RWPE1 (cell line): ENCODE data around the gene ADARB1.

ENCODE experiments used
- CTCF ChIA-PET: fragments of 350-600 bp; sonication (Branson Sonifier 250); formaldehyde crosslinking; extraction: SDS; loops from one replicate; lab custom pipeline; 2021; lab: Yijun Ruan, JAX
- POLR2A ChIA-PET: fragments of 400-600 bp; formaldehyde crosslinking; extraction: SDS; loops from one replicate; lab custom pipeline; 2020; ENCODE audit warnings: antibody characterized with exemption; ENCODE audit not compliant: low non-redundant PET; lab: Yijun Ruan, JAX
- DNase-seq: peaks from one replicate; pipeline ENCODE4 v3.0.0; 2012; ENCODE audit warnings: low spot score
- H3K27ac ChIP-seq: fragments of 450-650 bp; 2 replicates; pipeline ENCODE4 v1.5.1; 2017
- CTCF ChIP-seq: fragments of 450-650 bp; conservative IDR thresholded peaks from 2 replicates; pipeline ENCODE4 v1.5.1; 2017; ENCODE audit warnings: low read depth, mild to moderate bottlenecking

Gene ADARB1

GRCh38 chr21:45169001-45169400 is 94.6 kb downstream of the ADARB1 start:
- DNase-seq = no peak
- ChIA-PET POLR2A (no interaction called here), CTCF (interaction anchor here (0.6 kb wide), 1 partner anchor 52 kb away, joined by 4 read pairs; no protein-coding TSS in a partner anchor)
- no peak overlapping the region for H3K27ac ChIP-seq
- no peak for TF ChIP-seq CTCF

- DNase-seq = no peak
- no peak for TF ChIP-seq CTCF
- no peak overlapping the region for H3K27ac ChIP-seq
- ChIA-PET CTCF (interaction anchor here (0.6 to 0.7 kb wide), 2 partner anchors 30 to 52 kb away, joined by 3 to 4 read pairs; no protein-coding TSS in a partner anchor), POLR2A (no interaction called here)
These were observed 95.3 kb downstream of the ADARB1 start for GRCh38 chr21:45169682-45170081.

GRCh38 chr21:45170987-45171386 is 96.6 kb downstream of the ADARB1 start:
- POLR2A ChIA-PET = no interaction called here
- no peak for TF ChIP-seq CTCF
- CTCF ChIA-PET = no interaction called here
- DNase-seq = no peak
- no peak overlapping the region for H3K27ac ChIP-seq

GRCh38 chr21:45172420-45172819 is 98.0 kb downstream of the ADARB1 start:
- DNase-seq = no peak
- ChIA-PET POLR2A (no interaction called here), CTCF (no interaction called here)
- H3K27ac ChIP-seq = no peak overlapping the region
- no peak for TF ChIP-seq CTCF

GRCh38 chr21:45175326-45176095 is 101.1 kb downstream of the ADARB1 start:
- ChIA-PET CTCF (no interaction called here), POLR2A (no interaction called here)
- DNase-seq = no peak
- H3K27ac ChIP-seq = no peak overlapping the region
- no peak for TF ChIP-seq CTCF

- POLR2A ChIA-PET = no interaction called here
- CTCF ChIA-PET = no interaction called here
- H3K27ac ChIP-seq = no peak overlapping the region
- no peak for DNase-seq
- TF ChIP-seq CTCF = no peak
These were observed 101.8 kb downstream of the ADARB1 start for GRCh38 chr21:45176141-45176540.
